Immature natural killer cell (primary cell): Measurements from ENCODE around the gene SFSWAP. TPM values are rescaled to one million over a fixed set of nuclear protein-coding genes. Genes with fewer than 3 reads are reported as not detected.
"Not testable (repeated sequence)": the region's sequence is repeated elsewhere in the genome, so short reads cannot be mapped to it uniquely, and the experiment has no call there.

Source experiments
- DNase-seq, 3 donors: peaks; one replicate each; pipeline ENCODE4 v3.0.0; 2022; ENCODE audit warnings: mixed read lengths in 1 of 3
- H3K27ac Mint-ChIP-seq, 6 donors: one replicate each; pipeline ENCODE4 v1.8.0; 2020; ENCODE audit warnings: mixed read lengths in 6 of 6, mild to moderate bottlenecking in 5 of 6, inconsistent platforms in 4 of 6, moderate library complexity in 3 of 6
- H3K27me3 Mint-ChIP-seq, 3 donors: one replicate each; pipeline ENCODE4 v1.8.0; 2020 to 2021; ENCODE audit warnings: low read depth in 3 of 3, mild to moderate bottlenecking in 3 of 3, mixed read lengths in 3 of 3, moderate library complexity in 3 of 3, inconsistent platforms in 1 of 3
- H3K36me3 Mint-ChIP-seq, 3 donors: one replicate each; pipeline ENCODE4 v1.8.0; 2020; ENCODE audit warnings: mixed read lengths in 3 of 3, inconsistent platforms in 2 of 3, mild to moderate bottlenecking in 2 of 3
- H3K4me1 Mint-ChIP-seq, 2 donors: one replicate each; pipeline ENCODE4 v1.8.0; 2020; ENCODE audit warnings: inconsistent platforms in 2 of 2, mild to moderate bottlenecking in 2 of 2, mixed read lengths in 2 of 2, moderate library complexity in 1 of 2
- H3K4me3 Mint-ChIP-seq, 5 donors: one replicate each; pipeline ENCODE4 v1.8.0; 2020; ENCODE audit warnings: mild to moderate bottlenecking in 5 of 5, mixed read lengths in 5 of 5, inconsistent platforms in 3 of 5, moderate library complexity in 3 of 5
- H3K9me3 Mint-ChIP-seq, 6 donors: one replicate each; pipeline ENCODE4 v1.8.0; 2020; ENCODE audit warnings: mild to moderate bottlenecking in 6 of 6, mixed read lengths in 6 of 6, inconsistent platforms in 4 of 6, moderate library complexity in 3 of 6
- polyA plus RNA-seq, 3 donors: library from polyadenylated mRNA; unstranded; fragments of 300-500 nt; fragmentation: Illumina TruSeq; gene quantifications; one replicate each; pipeline ENCODE4 v1.2.3, GENCODE V29; 2021

SFSWAP gene
- polyA plus RNA-seq, 3 donors from 2014 or later, result 6.0 to 26.2 (median 16.6) TPM

DNA sequence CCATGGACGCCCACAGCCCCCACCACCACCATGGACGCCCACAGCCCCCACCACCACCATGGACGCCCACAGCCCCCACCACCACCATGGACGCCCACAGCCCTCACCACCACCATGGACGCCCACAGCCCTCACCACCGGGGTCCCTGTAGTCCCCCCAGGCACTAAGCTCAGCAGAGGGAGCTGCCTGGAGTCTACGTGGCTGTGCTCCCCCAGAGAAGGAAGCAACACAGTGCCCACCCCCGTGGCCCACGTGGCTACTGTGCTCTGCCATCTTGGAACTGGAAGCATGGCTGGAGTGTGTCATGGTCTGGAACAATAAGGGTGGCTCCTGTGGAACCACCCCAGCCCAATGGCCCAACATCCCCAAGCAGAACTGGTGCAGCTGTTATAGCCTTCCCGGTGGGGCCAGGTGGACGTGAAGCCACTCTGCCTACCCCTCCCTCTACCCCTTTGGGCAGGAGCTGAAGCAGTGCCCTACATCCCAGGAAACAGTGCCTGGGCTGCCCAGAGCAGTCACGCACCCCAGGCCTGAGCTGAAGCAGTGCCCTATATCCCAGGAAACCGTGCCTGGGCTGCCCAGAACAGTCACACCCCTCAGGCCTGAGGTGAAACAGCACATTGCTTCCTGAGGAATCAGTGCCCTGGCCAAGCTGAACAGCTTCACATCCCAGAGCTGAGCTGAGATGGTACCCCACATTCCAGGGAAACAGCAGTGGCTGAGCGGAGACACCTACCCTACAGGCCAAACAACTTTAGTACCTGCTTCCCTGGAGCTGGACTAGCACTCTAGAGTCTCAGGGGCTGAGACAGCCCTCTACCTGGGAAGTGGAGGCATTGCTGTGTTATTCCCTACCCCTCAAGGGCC is 9.0 kb upstream of the SFSWAP start:
- Mint-ChIP-seq H3K36me3 (peaks cover 0 to 3% (median 0%) of the 10 kb centered on the region in 3 donors), H3K9me3 (peaks cover 0 to 10% (median 8%) of the 10 kb centered on the region in 6 donors), H3K4me3 (no peak overlapping the region), H3K27ac (no peak overlapping the region), H3K27me3 (peaks cover 0 to 8% (median 8%) of the 10 kb centered on the region in 3 donors), H3K4me1 (no peaks in the 10 kb centered on the region)
- DNase-seq, result no peak

DNA sequence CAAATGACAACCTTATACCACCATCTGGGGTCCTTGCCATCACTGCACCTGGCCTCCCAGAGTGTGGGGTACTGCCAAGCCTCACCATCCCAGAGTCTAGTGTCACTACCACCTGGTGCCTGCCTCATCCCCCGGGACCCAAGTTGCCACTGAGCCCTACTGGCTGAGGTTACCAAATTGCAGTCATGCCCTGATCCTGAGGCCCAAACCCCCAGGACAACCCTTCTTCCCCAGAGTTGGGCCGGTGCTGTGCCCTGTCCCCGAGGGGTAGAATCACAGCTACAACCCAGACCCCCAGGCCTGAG is 8.4 kb upstream of the SFSWAP start:
- H3K4me1 Mint-ChIP-seq, result no peaks in the 10 kb centered on the region
- H3K27ac Mint-ChIP-seq, result no peak overlapping the region
- H3K27me3 Mint-ChIP-seq, result peaks cover 0 to 8% (median 8%) of the 10 kb centered on the region in 3 donors
- H3K36me3 Mint-ChIP-seq, result peaks cover 0 to 3% (median 0%) of the 10 kb centered on the region in 3 donors
- H3K4me3 Mint-ChIP-seq, result no peak overlapping the region
- peaks cover 0 to 10% (median 8%) of the 10 kb centered on the region in 6 donors for H3K9me3 Mint-ChIP-seq
- no peak for DNase-seq

GRCh38 chr12:131703161-131703560 is 7.7 kb upstream of the SFSWAP start:
- peaks cover 0 to 10% (median 8%) of the 10 kb centered on the region in 6 donors for H3K9me3 Mint-ChIP-seq
- no peak for DNase-seq
- no peaks in the 10 kb centered on the region for H3K4me1 Mint-ChIP-seq
- H3K27me3 Mint-ChIP-seq, result peaks cover 0 to 8% (median 8%) of the 10 kb centered on the region in 3 donors
- H3K4me3 Mint-ChIP-seq, result no peak overlapping the region
- no peak overlapping the region for H3K27ac Mint-ChIP-seq
- peaks cover 0 to 3% (median 0%) of the 10 kb centered on the region in 3 donors for H3K36me3 Mint-ChIP-seq

- no peak overlapping the region for H3K4me3 Mint-ChIP-seq
- H3K4me1 Mint-ChIP-seq, result peaks cover 3 to 4% of the 10 kb centered on the region in 2 donors
- H3K36me3 Mint-ChIP-seq, result peaks cover 0 to 3% (median 0%) of the 10 kb centered on the region in 3 donors
- H3K27ac Mint-ChIP-seq, result no peak overlapping the region
- no peak for DNase-seq
- H3K27me3 Mint-ChIP-seq, result peaks cover 2 to 11% (median 8%) of the 10 kb centered on the region in 3 donors
- peaks cover 0 to 10% (median 8%) of the 10 kb centered on the region in 6 donors for H3K9me3 Mint-ChIP-seq
Observed at GRCh38 chr12:131704509-131704908, 6.4 kb upstream of the SFSWAP start.

DNA sequence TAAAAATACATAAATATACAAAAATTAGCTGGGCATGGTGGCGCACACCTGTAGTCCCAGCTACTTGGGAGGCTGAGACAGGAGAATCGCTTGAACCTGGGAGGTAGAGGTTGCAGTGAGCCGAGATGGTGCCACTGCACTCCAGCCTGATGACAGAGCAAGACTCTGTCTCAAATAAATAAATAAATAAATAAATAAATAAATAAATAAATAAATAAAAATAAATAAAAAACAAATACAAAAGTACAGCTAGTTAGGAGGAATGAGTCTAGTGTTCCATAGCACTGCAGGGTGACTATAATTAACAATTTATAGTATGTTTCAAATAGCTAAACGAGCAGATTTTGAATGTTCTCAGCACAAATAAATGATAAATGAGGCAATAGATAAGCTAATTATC is 4.2 kb upstream of the SFSWAP start:
- peaks cover 20 to 21% of the 10 kb centered on the region in 2 donors for H3K4me1 Mint-ChIP-seq
- DNase-seq, H3K36me3 Mint-ChIP-seq, H3K4me3 Mint-ChIP-seq, H3K27ac Mint-ChIP-seq: not testable (repeated sequence)
- H3K9me3 Mint-ChIP-seq, result peaks cover 0 to 10% (median 8%) of the 10 kb centered on the region in 6 donors
- peaks cover 10 to 20% (median 19%) of the 10 kb centered on the region in 3 donors for H3K27me3 Mint-ChIP-seq

DNA sequence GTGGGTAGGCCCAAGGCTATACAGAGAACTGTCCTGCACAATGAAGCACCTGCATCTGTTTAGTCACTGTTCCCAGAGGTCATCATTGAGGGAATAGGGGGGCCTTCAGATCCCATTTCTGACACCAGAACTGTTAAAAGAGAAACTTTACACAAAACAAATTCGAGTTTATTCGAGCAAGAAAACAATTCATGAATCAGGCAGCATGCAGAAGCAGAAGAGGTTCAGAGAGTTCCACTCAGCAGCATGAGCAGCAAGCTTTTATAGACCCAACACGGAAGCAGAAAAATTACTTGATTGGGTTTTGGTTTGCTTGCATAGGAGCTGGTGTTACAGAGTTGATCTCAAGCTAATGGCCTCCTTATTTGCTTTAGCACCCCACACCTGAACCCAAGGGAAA is 1.7 kb upstream of the SFSWAP start:
- H3K4me1 Mint-ChIP-seq, result peaks cover 34 to 40% of the 10 kb centered on the region in 2 donors
- peak overlapping the region in 5 of 6 donors; percentile 91 to 97 (median 95) for H3K27ac Mint-ChIP-seq
- peaks cover 0 to 6% (median 0%) of the 10 kb centered on the region in 6 donors for H3K9me3 Mint-ChIP-seq
- peaks cover 10 to 13% (median 12%) of the 10 kb centered on the region in 3 donors for H3K27me3 Mint-ChIP-seq
- DNase-seq, result no peak
- peaks cover 0 to 7% (median 5%) of the 10 kb centered on the region in 3 donors for H3K36me3 Mint-ChIP-seq
- peak overlapping the region; percentile 90 to 99 (median 98) for H3K4me3 Mint-ChIP-seq

GRCh38 chr12:131711551-131712205 is 788 bp downstream of the SFSWAP start:
- DNase-seq, result no peak
- Mint-ChIP-seq H3K9me3 (no peaks in the 10 kb centered on the region), H3K27me3 (peaks cover 12 to 13% (median 12%) of the 10 kb centered on the region in 3 donors), H3K4me1 (peaks cover 34 to 40% of the 10 kb centered on the region in 2 donors), H3K4me3 (peak overlapping the region; percentile 90 to 99 (median 98)), H3K27ac (peak overlapping the region; percentile 91 to 98 (median 96)), H3K36me3 (peaks cover 0 to 27% (median 18%) of the 10 kb centered on the region in 3 donors)

GRCh38 chr12:131713349-131713748 is 2.5 kb downstream of the SFSWAP start:
- H3K4me3 Mint-ChIP-seq, result peak overlapping the region in 4 of 5 donors; percentile 22 to 99 (median 74)
- no peaks in the 10 kb centered on the region for H3K9me3 Mint-ChIP-seq
- peaks cover 34 to 40% of the 10 kb centered on the region in 2 donors for H3K4me1 Mint-ChIP-seq
- no peak for DNase-seq
- H3K27me3 Mint-ChIP-seq, result peaks cover 12 to 13% (median 12%) of the 10 kb centered on the region in 3 donors
- peaks cover 2 to 36% (median 24%) of the 10 kb centered on the region in 3 donors for H3K36me3 Mint-ChIP-seq
- H3K27ac Mint-ChIP-seq, result peak overlapping the region in 1 of 6 donors; percentile 91

- DNase-seq, result no peak
- Mint-ChIP-seq H3K4me3 (no peak overlapping the region), H3K4me1 (peaks cover 27 to 35% of the 10 kb centered on the region in 2 donors), H3K27me3 (peaks cover 7 to 10% (median 9%) of the 10 kb centered on the region in 3 donors), H3K27ac (no peak overlapping the region), H3K9me3 (no peaks in the 10 kb centered on the region), H3K36me3 (peaks cover 5 to 47% (median 29%) of the 10 kb centered on the region in 3 donors)
Observed at GRCh38 chr12:131714759-131715158, 3.9 kb downstream of the SFSWAP start.

- Mint-ChIP-seq H3K27ac (no peak overlapping the region), H3K36me3 (peaks cover 11 to 59% (median 40%) of the 10 kb centered on the region in 3 donors), H3K9me3 (no peaks in the 10 kb centered on the region), H3K4me1 (peaks cover 15 to 23% of the 10 kb centered on the region in 2 donors), H3K27me3 (peaks cover 0 to 2% (median 2%) of the 10 kb centered on the region in 3 donors), H3K4me3 (no peak overlapping the region)
- no peak for DNase-seq
Observed at GRCh38 chr12:131716282-131716681, 5.4 kb downstream of the SFSWAP start.

DNA sequence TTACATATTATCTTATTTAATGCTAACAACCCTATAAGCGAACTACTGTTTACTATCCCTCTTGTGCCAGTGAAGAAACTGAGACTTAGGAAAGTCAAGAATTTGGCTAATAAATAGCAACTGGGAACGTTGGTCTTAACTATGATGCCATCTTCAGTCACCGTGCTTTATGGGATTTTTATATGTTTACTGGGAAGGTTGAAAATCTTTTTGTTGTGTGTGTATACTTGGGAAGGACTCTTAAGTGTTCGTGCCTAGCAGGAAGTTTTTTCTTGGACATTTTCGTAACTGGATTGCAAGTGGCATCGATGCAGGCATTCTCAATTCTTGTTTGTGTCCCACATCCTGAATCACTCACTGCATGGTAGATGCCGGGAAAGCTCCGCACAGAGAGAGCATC is 9.4 kb downstream of the SFSWAP start:
- Mint-ChIP-seq H3K4me1 (peaks cover 6 to 30% of the 10 kb centered on the region in 2 donors), H3K27ac (no peak overlapping the region), H3K36me3 (peaks cover 11 to 62% (median 36%) of the 10 kb centered on the region in 3 donors), H3K4me3 (no peak overlapping the region), H3K9me3 (no peaks in the 10 kb centered on the region), H3K27me3 (peaks cover 0 to under 1% (median 0%) of the 10 kb centered on the region in 3 donors)
- DNase-seq, result no peak

GRCh38 chr12:131720921-131721320 is 10.0 kb downstream of the SFSWAP start:
- no peaks in the 10 kb centered on the region for H3K27me3 Mint-ChIP-seq

DNA sequence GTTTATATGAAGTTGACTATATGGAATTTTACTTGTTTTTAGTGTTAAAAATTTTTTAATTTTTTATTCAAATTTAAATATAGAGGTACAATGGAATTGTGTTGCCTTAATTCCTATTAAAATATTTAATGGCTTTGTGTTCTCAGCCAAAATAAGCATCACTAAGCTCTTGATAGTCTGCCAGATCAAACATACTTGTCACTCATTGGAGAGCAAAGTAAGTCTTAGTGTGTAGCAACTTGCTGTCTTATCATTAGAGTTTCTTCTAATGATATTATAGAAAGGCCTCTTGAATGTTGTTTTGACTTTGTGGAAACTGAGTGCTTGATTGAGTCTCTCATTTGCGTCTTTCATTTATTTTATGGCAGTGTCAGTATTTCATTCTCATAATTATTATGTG is 10.7 kb downstream of the SFSWAP start:
- Mint-ChIP-seq H3K4me1 (peaks cover 6 to 30% of the 10 kb centered on the region in 2 donors), H3K36me3 (peaks cover 11 to 62% (median 31%) of the 10 kb centered on the region in 3 donors), H3K27me3 (no peaks in the 10 kb centered on the region), H3K9me3 (no peaks in the 10 kb centered on the region), H3K4me3 (no peak overlapping the region), H3K27ac (no peak overlapping the region)
- no peak for DNase-seq

More at GRCh38 chr12:131720921-131721320, 10.0 kb downstream of the SFSWAP start:
- H3K9me3 Mint-ChIP-seq, result no peaks in the 10 kb centered on the region
- peaks cover 6 to 30% of the 10 kb centered on the region in 2 donors for H3K4me1 Mint-ChIP-seq
- no peak overlapping the region for H3K27ac Mint-ChIP-seq
- DNase-seq, result no peak
- H3K4me3 Mint-ChIP-seq, result no peak overlapping the region
- H3K36me3 Mint-ChIP-seq, result peaks cover 11 to 65% (median 36%) of the 10 kb centered on the region in 3 donors

DNA sequence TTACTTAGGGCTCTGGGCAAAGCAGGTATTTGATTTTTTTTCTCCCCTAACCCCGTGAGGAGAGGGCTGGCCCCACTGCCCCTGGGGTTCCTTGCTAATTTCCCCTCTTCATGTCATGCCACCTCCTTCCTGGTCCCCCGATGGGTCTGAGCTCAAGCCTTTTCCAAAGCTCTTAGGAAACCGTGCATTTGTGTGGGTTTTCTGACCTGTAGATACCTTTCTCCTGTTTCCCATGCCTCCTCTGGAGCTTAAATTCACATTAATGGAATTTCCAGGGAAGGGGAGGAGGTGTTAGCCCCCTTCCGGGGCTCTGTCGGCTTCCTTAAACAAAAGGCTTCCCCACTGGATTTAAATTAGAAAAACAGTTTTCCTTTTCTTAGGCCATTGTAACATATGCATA is 12.6 kb downstream of the SFSWAP start:
- no peak for DNase-seq
- Mint-ChIP-seq H3K36me3 (peaks cover 8 to 60% (median 29%) of the 10 kb centered on the region in 3 donors), H3K4me3 (no peak overlapping the region), H3K27me3 (no peaks in the 10 kb centered on the region), H3K4me1 (peaks cover 6 to 30% of the 10 kb centered on the region in 2 donors), H3K27ac (peak overlapping the region in 1 of 6 donors; percentile 13), H3K9me3 (no peaks in the 10 kb centered on the region)
